MM.1S (cell line): Measurements from ENCODE around the gene ATXN1.

ENCODE experiments used
- DNase-seq: peaks from one replicate; pipeline ENCODE4 v3.0.0-alpha.2; 2015
- H2AFZ ChIP-seq: fragments of 300-600 bp; sonication (generic); 2 replicates; pipeline ENCODE4 v1.6.0; 2016; ENCODE audit warnings: antibody characterized with exemption, low read length
- H3F3A ChIP-seq: fragments of 300-600 bp; sonication (generic); 2 replicates; pipeline ENCODE4 v1.6.1; 2016; ENCODE audit warnings: mild to moderate bottlenecking, antibody characterized with exemption, low read length, moderate library complexity, mixed read lengths; ENCODE audit not compliant: insufficient read depth
- H3K27ac ChIP-seq: fragments of 300-600 bp; sonication (generic); 2 replicates; pipeline ENCODE4 v1.5.1; 2016; ENCODE audit warnings: mild to moderate bottlenecking, low read length
- H3K27me3 ChIP-seq: fragments of 300-600 bp; sonication (generic); replicated peaks from 2 replicates; pipeline ENCODE4 v1.6.0; 2016; ENCODE audit warnings: low read length; ENCODE audit not compliant: insufficient read depth
- H3K36me3 ChIP-seq: fragments of 300-600 bp; sonication (generic); replicated peaks from 2 replicates; pipeline ENCODE4 v1.6.1; 2016; ENCODE audit warnings: mild to moderate bottlenecking, low read length, mixed read lengths; ENCODE audit not compliant: insufficient read depth
- H3K4me1 ChIP-seq: fragments of 300-600 bp; sonication (generic); 2 replicates; pipeline ENCODE4 v1.6.1; 2016; ENCODE audit warnings: low read length, mixed read lengths
- H3K4me2 ChIP-seq: fragments of 300-600 bp; sonication (generic); 2 replicates; pipeline ENCODE4 v1.6.0; 2016; ENCODE audit warnings: low read depth, low read length
- H3K4me3 ChIP-seq: fragments of 300-600 bp; sonication (generic); 2 replicates; pipeline ENCODE4 v1.5.1; 2016; ENCODE audit warnings: low read length, mixed read lengths
- H3K79me2 ChIP-seq: fragments of 300-600 bp; sonication (generic); 2 replicates; pipeline ENCODE4 v1.6.1; 2016; ENCODE audit warnings: mixed run types, low read length, mixed read lengths
- H3K9ac ChIP-seq: fragments of 300-600 bp; sonication (generic); 2 replicates; pipeline ENCODE4 v1.6.1; 2016; ENCODE audit warnings: low read length, mixed read lengths
- H3K9me2 ChIP-seq: fragments of 300-600 bp; sonication (generic); replicated peaks from 2 replicates; pipeline ENCODE4 v1.6.1; 2016; ENCODE audit warnings: mild to moderate bottlenecking, low read length, mixed read lengths; ENCODE audit not compliant: insufficient read depth
- H3K9me3 ChIP-seq: fragments of 300-600 bp; sonication (generic); replicated peaks from 2 replicates; pipeline ENCODE4 v1.6.1; 2016; ENCODE audit warnings: mild to moderate bottlenecking, low read length, mixed read lengths; ENCODE audit not compliant: insufficient read depth
- H4K20me1 ChIP-seq: fragments of 300-600 bp; sonication (generic); 2 replicates; pipeline ENCODE4 v1.6.1; 2016; ENCODE audit warnings: mild to moderate bottlenecking, low read length, moderate library complexity, mixed read lengths; ENCODE audit not compliant: insufficient read depth
- CTCF ChIP-seq: fragments of 300-600 bp; sonication (generic); IDR thresholded peaks from 2 replicates; pipeline ENCODE4 v1.5.1; 2016; ENCODE audit warnings: antibody characterized with exemption, low read length, mixed read lengths
- EZH2 ChIP-seq: fragments of 300-600 bp; sonication (generic); optimal IDR thresholded peaks from 2 replicates; pipeline ENCODE3; 2017; ENCODE audit warnings: low read depth, mild to moderate bottlenecking, antibody characterized with exemption, low read length, mixed read lengths
- EZH2phosphoT487 ChIP-seq: fragments of 300-600 bp; sonication (generic); IDR thresholded peaks from 2 replicates; pipeline ENCODE4 v1.6.1; 2018; ENCODE audit warnings: antibody characterized with exemption, low read length

Gene ATXN1

GRCh38 chr6:16644540-16645250 is 116.6 kb downstream of the ATXN1 start:
- no peaks in the 10 kb centered on the region for H3K36me3 ChIP-seq
- DNase-seq = no peak
- no peaks in the 10 kb centered on the region for H3K9me3 ChIP-seq

GRCh38 chr6:16639684-16640480 is 121.4 kb downstream of the ATXN1 start:
- H3K79me2 ChIP-seq = no peaks in the 10 kb centered on the region
- peaks cover 10% of the 10 kb centered on the region for H3K4me1 ChIP-seq
- no peaks in the 10 kb centered on the region for H3K9me3 ChIP-seq
- no peak overlapping the region for H2AFZ ChIP-seq
- no peaks in the 10 kb centered on the region for H4K20me1 ChIP-seq
- no peaks in the 10 kb centered on the region for H3K27me3 ChIP-seq
- TF ChIP-seq CTCF (no peak), EZH2phosphoT487 (no peak), EZH2 (no peak)
- H3K4me2 ChIP-seq = no peak overlapping the region
- H3K9ac ChIP-seq = no peak overlapping the region
- no peaks in the 10 kb centered on the region for H3K9me2 ChIP-seq
- no peak overlapping the region for H3K27ac ChIP-seq
- H3K36me3 ChIP-seq = no peaks in the 10 kb centered on the region
- no peak overlapping the region for H3K4me3 ChIP-seq
- H3F3A ChIP-seq = peaks cover 8% of the 10 kb centered on the region
- no peak for DNase-seq

More at GRCh38 chr6:16644540-16645250, 116.6 kb downstream of the ATXN1 start:
- Histone ChIP-seq H4K20me1 (no peaks in the 10 kb centered on the region), H3K27me3 (no peaks in the 10 kb centered on the region), H3K4me2 (no peak overlapping the region), H3K9ac (no peak overlapping the region), H3K4me1 (no peaks in the 10 kb centered on the region), H3K79me2 (no peaks in the 10 kb centered on the region), H3K9me2 (no peaks in the 10 kb centered on the region), H3K27ac (no peak overlapping the region), H3F3A (no peaks in the 10 kb centered on the region), H2AFZ (no peak overlapping the region), H3K4me3 (no peak overlapping the region)
- TF ChIP-seq CTCF = no peak
- TF ChIP-seq EZH2 = no peak
- no peak for TF ChIP-seq EZH2phosphoT487

- Histone ChIP-seq H3K4me3 (no peak overlapping the region), H3K9ac (no peak overlapping the region), H3K9me2 (no peaks in the 10 kb centered on the region), H2AFZ (no peak overlapping the region), H3K27ac (no peak overlapping the region), H3F3A (peaks cover 8% of the 10 kb centered on the region), H3K4me1 (peaks cover 15% of the 10 kb centered on the region), H3K9me3 (no peaks in the 10 kb centered on the region), H3K4me2 (no peak overlapping the region), H3K36me3 (no peaks in the 10 kb centered on the region), H3K27me3 (no peaks in the 10 kb centered on the region), H4K20me1 (no peaks in the 10 kb centered on the region), H3K79me2 (no peaks in the 10 kb centered on the region; the same call in 1 of the 2 replicates)
- TF ChIP-seq CTCF (no peak), EZH2 (no peak), EZH2phosphoT487 (no peak)
- no peak for DNase-seq
Observed at GRCh38 chr6:16637635-16638034, 123.6 kb downstream of the ATXN1 start.
